GM12878 (cell line): ENCODE results near the gene RMP24.
A peak's percentile ranks its signal among the peaks of the same experiment; 100 is the strongest.

Source experiments
- ATAC-seq: fragments of 200-7000 bp; cut with Tn5 transposase; 3 replicates; pipeline ENCODE4 v1.9.1; 2020; ENCODE audit warnings: mild to moderate bottlenecking, moderate library complexity
- BruUV-seq: library from RNA; stranded (reverse); fragments of 400-500 nt; replicated peaks from 2 replicates; lab custom pipeline; 2021; lab: Mats Ljungman, UMichigan
- CTCF ChIA-PET: fragments of 300-600 bp; sonication (Branson Sonifier 250); formaldehyde crosslinking; extraction: SDS; loops from one replicate; lab custom pipeline; 2021; ENCODE audit warnings: inconsistent platforms; lab: Yijun Ruan, JAX
- POLR2A ChIA-PET: fragments of 350-600 bp; formaldehyde crosslinking; extraction: SDS; loops from one replicate; lab custom pipeline; 2021; ENCODE audit warnings: inconsistent platforms; lab: Charles Lee
- RAD21 ChIA-PET: fragments of 300-600 bp; sonication (Branson Sonifier 250); formaldehyde crosslinking; loops from one replicate; lab custom pipeline; 2023; ENCODE audit warnings: antibody characterized with exemption; ENCODE audit not compliant: unreplicated experiment; lab: Charles Lee
- SMC1A ChIA-PET: fragments of 300-600 bp; sonication (Branson Sonifier 250); formaldehyde crosslinking; loops from one replicate; lab custom pipeline; 2023; ENCODE audit not compliant: unreplicated experiment, uncharacterized antibody; lab: Charles Lee
- DNase-seq: peaks from one replicate; pipeline ENCODE4 v3.0.0-alpha.2; 2011; ENCODE audit warnings: low read depth, low spot score
- FAIRE-seq: peaks from 3 replicates; lab custom pipeline; 2011; peaks lifted over from hg19 to GRCh38; lab: Jason Lieb, UNC
- H2AFZ ChIP-seq: 2 replicates; pipeline ENCODE4 v1.6.0; 2011; ENCODE audit warnings: low read depth, low read length, control low read depth; ENCODE audit not compliant: control insufficient read depth
- H3K27ac ChIP-seq: 2 replicates; pipeline ENCODE4 v1.5.1; 2011; ENCODE audit warnings: control low read depth; ENCODE audit not compliant: control insufficient read depth, insufficient read depth
- H3K27me3 ChIP-seq, 2 experiments: replicated peaks in 1 of 2; 2 replicates each; pipeline versions ENCODE4 v1.6.0 to v1.6.1; 2011; ENCODE audit warnings: low read length in 1 of 2; ENCODE audit not compliant: control insufficient read depth in 2 of 2, insufficient read depth in 2 of 2
- H3K36me3 ChIP-seq, 2 experiments: 2 replicates each; pipeline ENCODE4 v1.5.1; 2011; ENCODE audit warnings: low read length in 1 of 2; ENCODE audit not compliant: control insufficient read depth in 2 of 2, insufficient read depth in 2 of 2
- H3K4me1 ChIP-seq: 2 replicates; pipeline ENCODE4 v1.6.1; 2011; ENCODE audit warnings: mild to moderate bottlenecking, low read length, moderate library complexity, mixed read lengths; ENCODE audit not compliant: control insufficient read depth, insufficient read depth
- H3K4me2 ChIP-seq: 2 replicates; pipeline ENCODE4 v1.6.0; 2011; ENCODE audit warnings: control low read depth; ENCODE audit not compliant: control insufficient read depth, insufficient read depth
- H3K4me3 ChIP-seq: fragments of 200-600 bp; sonication (generic); 2 replicates; pipeline ENCODE4 v1.5.1; 2016
- H3K79me2 ChIP-seq: 2 replicates; pipeline ENCODE4 v1.6.0; 2011; ENCODE audit warnings: low read length; ENCODE audit not compliant: control insufficient read depth, insufficient read depth
- H3K9ac ChIP-seq: 2 replicates; pipeline ENCODE4 v1.8.0; 2011; ENCODE audit warnings: low read length, control low read depth, mixed read lengths; ENCODE audit not compliant: control insufficient read depth, insufficient read depth
- H3K9me3 ChIP-seq: replicated peaks from 3 replicates; pipeline ENCODE4 v1.5.1; 2011; ENCODE audit warnings: mild to moderate bottlenecking, low read length; ENCODE audit not compliant: control insufficient read depth, insufficient read depth
- H4K20me1 ChIP-seq: 2 replicates; pipeline ENCODE4 v1.6.0; 2011; ENCODE audit not compliant: control insufficient read depth, insufficient read depth
- CBX5 ChIP-seq: sonication (generic); IDR thresholded peaks from 2 replicates; pipeline ENCODE4 v1.6.1; 2016; ENCODE audit warnings: low read depth, moderate library complexity, mild to moderate bottlenecking, inconsistent platforms
- DPF2 ChIP-seq: fragments of 450-650 bp; IDR thresholded peaks from 2 replicates; pipeline ENCODE4 v1.6.1; 2017; ENCODE audit warnings: mild to moderate bottlenecking
- HDAC2 ChIP-seq: fragments of 200-600 bp; sonication (generic); IDR thresholded peaks from 2 replicates; pipeline ENCODE4 v1.6.1; 2017
- KDM1A ChIP-seq: fragments of 200-600 bp; sonication (generic); IDR thresholded peaks from 2 replicates; pipeline ENCODE4 v1.6.1; 2016; ENCODE audit warnings: borderline replicate concordance
- MTA2 ChIP-seq: fragments of 450-650 bp; IDR thresholded peaks from 2 replicates; pipeline ENCODE4 v1.6.1; 2016; ENCODE audit warnings: low read depth, mild to moderate bottlenecking, moderate library complexity
- POLR2A ChIP-seq: IDR thresholded peaks from 2 replicates; pipeline ENCODE4 v1.6.1; 2011; ENCODE audit warnings: low read depth, mild to moderate bottlenecking, low read length
- SREBF2 ChIP-seq: IDR thresholded peaks from 2 replicates; pipeline ENCODE4 v1.6.1; 2012; ENCODE audit warnings: mild to moderate bottlenecking, low read length
- TCF3 ChIP-seq: IDR thresholded peaks from 2 replicates; pipeline ENCODE4 v1.6.1; 2012; ENCODE audit warnings: low read depth, mild to moderate bottlenecking, low read length, borderline replicate concordance; ENCODE audit not compliant: insufficient read depth
- WGBS: methylation state at CpG from one replicate; pipeline ENCODE4 v1.1.6; 2016; ENCODE audit warnings: low lambda C conversion rate; ENCODE audit not compliant: insufficient replicate concordance, insufficient coverage; ENCODE audit errors: missing lambda C conversion rate; 5-methylcytosine and 5-hydroxymethylcytosine counted together
- in situ Hi-C: fragments of 300-500 bp; cut with MboI; formaldehyde crosslinking; loops from 9 replicates; pipeline ENCODE4 v1.14.3; 2018; ENCODE audit warnings: mixed read lengths
- intact Hi-C: fragments of 100-400 bp; cut with micrococcal nuclease; formaldehyde crosslinking; loops from one replicate; pipeline ENCODE4 v1.14.2; 2022; ENCODE audit not compliant: unreplicated experiment
- TF ChIP-seq, protein P1 (sequence below): fragments of 450-650 bp; IDR thresholded peaks from 2 replicates; pipeline ENCODE4 v1.6.1; 2018; ENCODE audit warnings: borderline replicate concordance, mild to moderate bottlenecking; ENCODE audit not compliant: partially characterized antibody

The RMP24 gene

DNA sequence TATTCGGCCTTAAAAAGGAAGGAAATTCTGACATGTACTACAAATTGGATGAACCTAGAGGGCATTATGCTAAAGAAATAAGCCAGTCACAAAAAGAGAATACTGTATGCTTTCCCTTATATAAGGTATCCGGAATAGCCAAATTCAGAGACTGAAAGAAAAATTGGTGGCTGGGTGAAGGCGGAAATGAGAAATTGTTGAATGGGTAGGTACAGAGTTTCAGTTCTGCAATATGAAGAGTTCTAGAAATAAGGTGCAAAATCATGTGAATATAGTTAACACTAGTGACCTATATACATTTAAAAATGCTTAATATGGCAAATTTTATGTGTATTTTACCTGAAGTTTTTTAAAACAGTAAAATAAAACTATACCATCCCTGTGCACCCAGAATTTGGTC lies 43.1 kb downstream of the RMP24 start (continued):
- no peak for TF ChIP-seq POLR2A
- TF ChIP-seq MTA2: peak; percentile 83
- TF ChIP-seq DPF2: peak; percentile 95
- TF ChIP-seq CBX5: 0 out of 2 replicates have a peak, but pooled peaks have one; percentile 70
- TF ChIP-seq TCF3: no peak
- TF ChIP-seq SREBF2: no peak

DNA sequence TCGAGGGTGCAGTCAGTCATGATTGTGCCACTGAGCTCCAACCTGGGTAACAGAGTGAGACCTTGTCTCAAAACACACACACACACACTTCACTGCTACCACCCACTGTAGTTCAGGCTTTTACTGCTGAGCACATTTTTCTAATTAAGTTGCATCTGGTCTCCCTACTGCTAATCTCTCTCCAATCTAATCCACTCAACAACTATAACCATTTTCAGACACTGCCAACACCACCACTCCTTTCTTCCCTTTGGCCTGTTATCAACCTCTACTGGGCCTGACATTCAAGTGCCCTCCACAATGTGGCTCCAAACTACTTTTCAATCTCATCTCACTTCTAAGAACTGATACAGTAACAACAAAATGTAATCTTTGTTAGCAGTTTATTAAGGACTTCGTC lies 44.8 kb downstream of the RMP24 start:
- RAD21 ChIA-PET: interaction anchor here (0.6 to 3.6 kb wide), 26 partner anchors 11 to 631 kb away, joined by 3 to 41 read pairs (median 5); partner anchors contain the start of genes RMP24 and SLC39A6
- Histone ChIP-seq H3K36me3 (no peaks in the 10 kb centered on the region), H3K9ac (no peak overlapping the region), H3K79me2 (no peaks in the 10 kb centered on the region)
- DNase-seq: no peak
- WGBS: 100% methylated on average over 2 of the region's 2 CpGs
- TF ChIP-seq, protein P1, sequence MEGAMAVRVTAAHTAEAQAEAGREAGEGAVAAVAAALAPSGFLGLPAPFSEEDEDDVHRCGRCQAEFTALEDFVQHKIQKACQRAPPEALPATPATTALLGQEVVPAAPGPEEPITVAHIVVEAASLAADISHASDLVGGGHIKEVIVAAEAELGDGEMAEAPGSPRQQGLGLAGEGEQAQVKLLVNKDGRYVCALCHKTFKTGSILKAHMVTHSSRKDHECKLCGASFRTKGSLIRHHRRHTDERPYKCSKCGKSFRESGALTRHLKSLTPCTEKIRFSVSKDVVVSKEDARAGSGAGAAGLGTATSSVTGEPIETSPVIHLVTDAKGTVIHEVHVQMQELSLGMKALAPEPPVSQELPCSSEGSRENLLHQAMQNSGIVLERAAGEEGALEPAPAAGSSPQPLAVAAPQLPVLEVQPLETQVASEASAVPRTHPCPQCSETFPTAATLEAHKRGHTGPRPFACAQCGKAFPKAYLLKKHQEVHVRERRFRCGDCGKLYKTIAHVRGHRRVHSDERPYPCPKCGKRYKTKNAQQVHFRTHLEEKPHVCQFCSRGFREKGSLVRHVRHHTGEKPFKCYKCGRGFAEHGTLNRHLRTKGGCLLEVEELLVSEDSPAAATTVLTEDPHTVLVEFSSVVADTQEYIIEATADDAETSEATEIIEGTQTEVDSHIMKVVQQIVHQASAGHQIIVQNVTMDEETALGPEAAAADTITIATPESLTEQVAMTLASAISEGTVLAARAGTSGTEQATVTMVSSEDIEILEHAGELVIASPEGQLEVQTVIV: no peak
- TF ChIP-seq HDAC2 (no peak), DPF2 (peak; percentile 34; the same call in 1 of the 2 replicates), KDM1A (no peak)
- TF ChIP-seq, all 136 proteins: peak for 1
- Histone ChIP-seq H2AFZ (no peak overlapping the region), H3K27ac (no peak overlapping the region), H3K27me3 (no peaks in the 10 kb centered on the region), H3K9me3 (no peaks in the 10 kb centered on the region), H3K4me2 (no peak overlapping the region), H4K20me1 (no peaks in the 10 kb centered on the region), H3K4me3 (no peak overlapping the region), H3K4me1 (peaks cover 14% of the 10 kb centered on the region)
- CTCF ChIA-PET: interaction anchor here (0.6 to 4.0 kb wide), 27 partner anchors 10 to 614 kb away, joined by 3 to 113 read pairs (median 5); partner anchors contain the start of genes ELP2, RPRD1A and SLC39A6
- no peak for FAIRE-seq
- BruUV-seq: TSS peak; percentile 29
- in situ Hi-C loops (loop anchor here (5.0 kb wide), 1 partner anchor 265 kb away; no protein-coding TSS in a partner anchor), intact Hi-C loops (loop anchor here (1.0 to 5.0 kb wide), 4 partner anchors 79 to 267 kb away; partner anchors contain the start of genes ELP2 and SLC39A6)
- peak; percentile 11; the same call in 2 of the 3 replicates for ATAC-seq
- POLR2A ChIA-PET: interaction anchor here (0.6 to 1.7 kb wide), 2 partner anchors 266 to 843 kb away, joined by 4 to 6 read pairs; no protein-coding TSS in a partner anchor
- SMC1A ChIA-PET: interaction anchor here (0.7 to 7.0 kb wide), 22 partner anchors 10 to 554 kb away, joined by 3 to 91 read pairs (median 4); partner anchors contain the start of genes RMP24 and RPRD1A
